B cell (primary cell): Measurements from ENCODE around the gene KDM4F. TPM values are rescaled to one million over a fixed set of nuclear protein-coding genes. Genes with fewer than 3 reads are reported as not detected.
"Not testable (repeated sequence)": the region's sequence is repeated elsewhere in the genome, so short reads cannot be mapped to it uniquely, and the experiment has no call there.

ENCODE experiments used
- ATAC-seq: fragments of 200-7000 bp; cut with Tn5 transposase; one replicate; pipeline ENCODE4 v1.10.0; 2021; ENCODE audit warnings: low read depth, mild to moderate bottlenecking, moderate number of reproducible peaks, moderate library complexity
- CTCF ChIA-PET: fragments of 350-600 bp; sonication (Branson Sonifier 250); formaldehyde crosslinking; loops from one replicate; lab custom pipeline; 2021; ENCODE audit warnings: antibody characterized with exemption, inconsistent platforms; lab: Charles Lee
- POLR2A ChIA-PET: fragments of 350-600 bp; sonication (Branson Sonifier 250); formaldehyde crosslinking; loops from one replicate; lab custom pipeline; 2021; ENCODE audit warnings: antibody characterized with exemption; lab: Charles Lee
- DNase-seq: peaks from one replicate; pipeline ENCODE4 v3.0.0; 2013
- H2AFZ ChIP-seq: 2 replicates; pipeline ENCODE4 v1.6.1; 2012; ENCODE audit warnings: mild to moderate bottlenecking, low read depth, low read length; ENCODE audit not compliant: insufficient read depth, poor library complexity, severe bottlenecking
- H3K27ac ChIP-seq, 2 donors: 1 replicate in 1 of 2; 2 replicates in 1 of 2; pipeline ENCODE4 v1.5.1; 2012 to 2013; ENCODE audit warnings: low read length in 2 of 2, mild to moderate bottlenecking in 2 of 2, moderate library complexity in 1 of 2
- H3K27me3 ChIP-seq, 4 experiments: fragments of 200-600 bp in 1 of 4; sonication (generic) in 1 of 4; replicated peaks in 1 of 4; 1 replicate in 2 of 4; 2 replicates in 2 of 4; pipeline versions ENCODE4 v1.6.1 to v1.7.0; 2013 to 2016; ENCODE audit warnings: low read length in 3 of 4, mild to moderate bottlenecking in 2 of 4, mixed read lengths in 1 of 4, moderate library complexity in 1 of 4; ENCODE audit not compliant: insufficient read depth in 4 of 4, control insufficient read depth in 3 of 4; ENCODE audit errors: control extremely low read depth in 1 of 4
- H3K36me3 ChIP-seq, 2 experiments: replicated peaks in 1 of 2; 1 replicate in 1 of 2; 2 replicates in 1 of 2; pipeline versions ENCODE4 v1.6.1 to v1.7.1; 2013; ENCODE audit warnings: low read length in 1 of 2; ENCODE audit not compliant: insufficient read depth in 2 of 2, control insufficient read depth in 1 of 2; ENCODE audit errors: control extremely low read depth in 1 of 2, extremely low read depth in 1 of 2
- H3K4me1 ChIP-seq, 2 donors: fragments of 200-600 bp in 1 of 2; sonication (generic) in 1 of 2; 1 replicate in 1 of 2; 2 replicates in 1 of 2; pipeline versions ENCODE4 v1.5.1 to v1.6.1; 2013 to 2017; ENCODE audit warnings: low read length in 2 of 2; ENCODE audit not compliant: control insufficient read depth in 2 of 2, insufficient read depth in 2 of 2
- H3K4me2 ChIP-seq: replicated peaks from 2 replicates; pipeline ENCODE3; 2012; ENCODE audit warnings: mild to moderate bottlenecking, low read depth, low read length; ENCODE audit not compliant: poor library complexity, severe bottlenecking
- H3K4me3 ChIP-seq, 5 experiments: fragments of 200-600 bp in 1 of 5; sonication (generic) in 1 of 5; 1 replicate in 3 of 5; 2 replicates in 2 of 5; pipeline versions ENCODE4 v1.5.1 to v1.7.0; 2011 to 2016; ENCODE audit warnings: low read length in 4 of 5, mild to moderate bottlenecking in 4 of 5, low read depth in 2 of 5, control low read depth in 1 of 5, moderate library complexity in 1 of 5; ENCODE audit not compliant: insufficient read depth in 1 of 5; ENCODE audit errors: control extremely low read depth in 1 of 5, extremely low read depth in 1 of 5
- H3K79me2 ChIP-seq: fragments of 200-600 bp; sonication (generic); one replicate; pipeline ENCODE4 v1.6.0; 2016; ENCODE audit warnings: low read length; ENCODE audit not compliant: control insufficient read depth, insufficient read depth
- H3K9ac ChIP-seq: fragments of 200-600 bp; sonication (generic); 2 replicates; pipeline ENCODE4 v1.6.1; 2017; ENCODE audit warnings: mild to moderate bottlenecking, low read length, moderate library complexity
- H3K9me3 ChIP-seq, 3 donors: one replicate each; pipeline versions ENCODE4 v1.6.1 to v1.7.1; 2013; ENCODE audit warnings: low read length in 2 of 3; ENCODE audit not compliant: control insufficient read depth in 2 of 3, insufficient read depth in 1 of 3; ENCODE audit errors: control extremely low read depth in 1 of 3
- H4K20me1 ChIP-seq: 2 replicates; pipeline ENCODE4 v1.6.0; 2012; ENCODE audit warnings: mild to moderate bottlenecking, low read length; ENCODE audit not compliant: insufficient read depth, control insufficient read depth, poor library complexity, severe bottlenecking
- H3K27ac Mint-ChIP-seq: one replicate; pipeline ENCODE4 v1.8.0; 2021; ENCODE audit warnings: mixed read lengths
- H3K27me3 Mint-ChIP-seq: one replicate; pipeline ENCODE4 v1.8.0; 2021; ENCODE audit warnings: mixed read lengths
- H3K4me1 Mint-ChIP-seq: one replicate; pipeline ENCODE4 v1.8.0; 2021; ENCODE audit warnings: mixed read lengths
- H3K4me3 Mint-ChIP-seq: one replicate; pipeline ENCODE4 v1.8.0; 2021; ENCODE audit warnings: mixed read lengths
- H3K9me3 Mint-ChIP-seq: one replicate; pipeline ENCODE4 v1.8.0; 2022; ENCODE audit warnings: mixed read lengths; ENCODE audit not compliant: insufficient read depth
- CTCF ChIP-seq: fragments of 200-600 bp; IDR thresholded peaks from one replicate; pipeline ENCODE4 v1.8.0; 2022; ENCODE audit warnings: antibody characterized with exemption, mild to moderate bottlenecking
- EZH2 ChIP-seq: IDR thresholded peaks from 2 replicates; pipeline ENCODE4 v1.6.1; 2012; ENCODE audit warnings: borderline replicate concordance, low read depth, mild to moderate bottlenecking, moderate library complexity, low read length; ENCODE audit not compliant: insufficient read depth, poor library complexity, severe bottlenecking
- WGBS: methylation state at CpG from one replicate; pipeline ENCODE4 v1.1.5; 2013; ENCODE audit warnings: missing lambda C conversion rate; ENCODE audit not compliant: insufficient coverage; 5-methylcytosine and 5-hydroxymethylcytosine counted together
- intact Hi-C: fragments of 100-400 bp; cut with micrococcal nuclease; formaldehyde crosslinking; loops from one replicate; pipeline ENCODE4 v1.10.0; 2022
- polyA plus RNA-seq: library from polyadenylated mRNA; depleted of rRNA; stranded (reverse); fragments of >200 nt; gene quantifications from 2 replicates; pipeline ENCODE4 v1.2.3, GENCODE V29; 2012
- total RNA-seq, 2 donors: library from RNA; stranded (reverse); fragments of 120-200 nt in 1 of 2; gene quantifications; 1 replicate in 1 of 2; 2 replicates in 1 of 2; pipeline versions ENCODE4 v1.2.3 to v1.2.4, GENCODE V29; 2013 to 2022

The KDM4F gene
- total and polyA plus RNA-seq, 2 donors (not counting 1 experiment from before 2014, with no cell fraction given), result not detected

DNA sequence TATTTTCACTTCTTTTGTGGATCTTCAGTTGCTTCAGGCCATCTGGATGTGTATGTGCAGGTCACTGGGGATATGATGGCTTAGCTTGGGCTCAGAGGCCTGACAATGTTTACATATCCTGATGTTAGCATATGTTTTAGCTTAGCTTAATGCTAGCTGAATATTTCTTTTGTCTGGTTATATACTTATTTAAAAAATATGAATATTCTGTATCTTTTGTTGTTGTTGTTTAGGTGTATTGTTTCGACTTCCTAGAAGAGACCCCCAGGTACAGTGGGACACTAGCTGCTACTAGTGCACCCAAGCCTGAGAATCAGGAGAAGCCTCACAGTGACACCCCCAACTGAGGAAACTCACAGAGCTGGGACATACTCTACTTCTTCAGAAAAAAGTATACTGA, 24.3 kb upstream of the KDM4F start, which contains the start of gene KDM4E:
Gene KDM4E (plus strand): TSS at position 301 of the 400 bp plus-strand sequence. CDS start 300 bp downstream, outside the sequence.
- H3K27me3 Mint-ChIP-seq, result no peaks in the 10 kb centered on the region
- WGBS, result no CpG with 5 or more reads among the region's 1 CpG
- H4K20me1 ChIP-seq, result no peaks in the 10 kb centered on the region
- no peak within 1 kb of the TSS for H3K27ac ChIP-seq
- no peaks in the 10 kb centered on the region for H3K36me3 ChIP-seq
- no peaks in the 10 kb centered on the region for H3K4me1 Mint-ChIP-seq
- TF ChIP-seq CTCF (no peak), EZH2 (no peak)
- H3K27me3 ChIP-seq, result no peaks in the 10 kb centered on the region
- no peak within 1 kb of the TSS for H2AFZ ChIP-seq
- ATAC-seq (no peak), DNase-seq (no peak)
- no peaks in the 10 kb centered on the region for H3K4me1 ChIP-seq
- H3K4me2 ChIP-seq, result no peak within 1 kb of the TSS
- intact Hi-C loops, result no loop called here
- H3K27ac Mint-ChIP-seq, result no peak within 1 kb of the TSS
- H3K4me3 ChIP-seq, result no peak within 1 kb of the TSS
- no peak within 1 kb of the TSS for H3K9ac ChIP-seq
- no peaks in the 10 kb centered on the region for H3K9me3 ChIP-seq
- ChIA-PET CTCF (no interaction called here), POLR2A (no interaction called here)
- no peaks in the 10 kb centered on the region for H3K79me2 ChIP-seq
- no peak within 1 kb of the TSS for H3K4me3 Mint-ChIP-seq
- no peaks in the 10 kb centered on the region for H3K9me3 Mint-ChIP-seq

DNA sequence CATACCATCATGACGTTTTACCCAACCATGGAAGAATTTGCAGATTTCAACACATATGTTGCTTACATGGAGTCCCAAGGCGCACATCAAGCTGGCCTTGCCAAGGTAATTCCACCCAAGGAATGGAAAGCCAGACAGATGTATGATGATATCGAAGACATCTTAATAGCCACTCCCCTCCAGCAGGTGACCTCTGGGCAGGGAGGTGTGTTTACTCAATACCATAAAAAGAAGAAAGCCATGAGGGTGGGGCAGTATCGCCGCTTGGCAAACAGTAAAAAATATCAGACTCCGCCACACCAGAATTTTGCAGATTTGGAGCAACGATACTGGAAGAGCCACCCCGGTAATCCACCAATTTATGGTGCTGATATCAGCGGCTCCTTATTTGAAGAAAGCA, 23.6 kb upstream of the KDM4F start:
- H3K27ac Mint-ChIP-seq, CTCF ChIA-PET, H3K9ac ChIP-seq, H3K36me3 ChIP-seq, H3K4me1 ChIP-seq, DNase-seq, H3K27me3 ChIP-seq, POLR2A ChIA-PET, H2AFZ ChIP-seq, H3K4me1 Mint-ChIP-seq, H3K4me3 Mint-ChIP-seq, intact Hi-C loops, H3K9me3 Mint-ChIP-seq, ATAC-seq, H3K27ac ChIP-seq, H3K4me3 ChIP-seq, H3K27me3 Mint-ChIP-seq, H4K20me1 ChIP-seq, H3K79me2 ChIP-seq, H3K4me2 ChIP-seq, H3K9me3 ChIP-seq: not testable (repeated sequence)
- no CpG with 5 or more reads among the region's 9 CpGs for WGBS
